Measurements from ENCODE around the gene ALK.

Gene ALK

DNA sequence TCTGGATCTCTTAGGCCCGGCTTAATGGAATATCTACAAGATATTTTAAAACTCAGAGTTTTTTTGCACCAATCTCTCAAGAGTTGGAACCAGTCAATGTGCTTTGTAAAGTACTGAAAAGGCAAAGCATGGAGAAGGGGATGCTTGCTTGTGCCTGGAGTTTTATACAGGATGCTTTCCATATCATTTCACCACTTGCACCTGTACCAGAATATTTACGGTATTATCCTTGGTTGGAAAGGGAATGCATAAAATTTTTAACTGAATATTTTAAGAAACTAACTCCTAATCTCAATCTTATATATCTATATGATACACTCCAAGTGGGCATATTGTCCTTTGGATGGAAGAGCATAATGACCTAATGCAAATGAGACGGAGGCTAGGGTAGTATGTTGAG lies 487.5 kb downstream of the ALK start:
- no peak for DNase-seq

DNA sequence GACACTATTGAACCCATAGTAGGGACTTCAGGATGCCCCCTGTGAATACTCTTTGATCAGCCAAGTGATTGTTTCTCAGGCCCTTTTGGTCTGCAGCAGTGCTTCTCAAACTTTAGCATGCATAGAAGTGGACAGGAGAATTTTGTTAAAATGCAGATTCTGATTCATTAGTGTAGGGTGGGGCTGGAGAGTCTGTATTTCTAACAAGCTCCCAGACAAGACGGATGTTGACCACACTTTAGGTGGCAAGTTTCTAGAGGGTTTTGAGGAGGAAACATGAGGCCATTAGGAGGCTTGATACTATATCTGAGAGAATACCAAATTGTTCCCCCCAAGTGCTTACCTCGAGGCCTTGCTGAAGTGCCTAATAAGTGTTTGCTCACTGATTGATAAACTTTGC lies 488.3 kb downstream of the ALK start:
- DNase-seq, result no peak

DNA sequence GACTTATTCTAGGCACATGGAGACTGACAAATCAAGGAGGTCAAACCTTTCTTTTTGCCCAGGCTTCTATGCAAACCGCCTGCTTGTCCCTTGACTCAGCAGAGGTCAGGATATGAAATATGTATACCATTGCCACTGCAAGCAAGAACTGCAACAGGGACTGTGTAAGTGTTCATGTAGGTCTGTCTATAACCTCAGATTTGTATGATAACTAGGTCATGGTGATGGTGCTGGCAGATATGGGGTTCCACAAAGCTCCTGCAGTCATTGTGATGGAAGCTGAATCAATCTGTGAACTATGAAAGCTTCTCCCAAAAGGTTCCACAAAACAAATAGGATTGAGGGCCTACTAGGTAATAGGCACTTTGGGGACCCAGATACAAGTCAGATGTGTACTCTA lies 489.9 kb downstream of the ALK start:
- DNase-seq, result no peak

DNA sequence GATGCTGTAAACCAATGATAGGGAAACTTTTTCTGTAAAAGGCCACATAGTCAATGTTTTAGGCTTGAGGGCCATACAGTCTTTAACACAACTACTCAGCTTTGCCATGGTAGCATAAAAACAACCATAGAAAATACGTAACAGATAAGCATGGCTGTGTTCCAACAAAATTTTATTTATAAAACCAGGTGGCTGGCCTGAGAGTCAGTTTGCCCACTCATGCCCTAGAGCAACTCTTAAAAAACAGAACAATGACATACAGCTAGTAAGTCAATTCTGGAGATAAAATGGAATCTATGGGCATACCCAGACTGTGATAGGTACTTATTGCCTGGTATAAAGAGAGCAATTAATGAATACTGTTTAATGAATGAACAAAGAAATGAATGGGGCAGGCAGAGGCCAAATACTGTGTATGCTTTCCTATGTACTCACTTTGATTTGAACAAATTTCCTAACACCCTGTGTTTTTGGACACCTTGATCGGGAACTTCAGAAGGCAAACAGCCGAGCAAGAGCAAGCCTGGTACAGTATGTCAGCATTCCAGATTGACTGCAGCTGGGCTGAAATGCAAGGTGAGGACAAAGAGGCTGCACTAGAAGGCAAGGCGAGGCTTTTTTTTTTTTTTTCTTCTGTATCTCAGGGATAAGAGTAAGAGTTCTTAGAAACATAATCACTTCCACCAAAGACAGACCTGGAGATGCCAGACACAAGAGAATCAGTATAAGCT lies 490.8 kb downstream of the ALK start:
- no peak for DNase-seq

DNA sequence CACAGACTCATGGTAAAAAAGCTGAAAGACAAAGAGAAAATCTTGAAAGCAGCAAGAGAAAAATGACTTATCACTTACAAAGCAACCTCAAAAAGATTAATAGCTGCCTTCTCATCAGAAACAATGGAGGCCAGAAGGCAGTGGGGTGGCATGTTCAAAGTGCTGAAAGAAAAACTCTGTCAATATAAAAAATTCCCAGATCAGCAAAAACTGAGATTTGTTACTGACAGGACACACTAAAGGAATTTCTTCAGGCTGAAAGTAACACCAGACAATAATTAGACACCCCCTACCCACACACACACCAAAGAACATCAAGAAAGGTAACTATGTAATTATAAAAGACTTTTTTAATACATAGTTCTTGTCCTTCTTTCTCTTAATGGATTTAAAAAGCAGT lies 495.0 kb downstream of the ALK start:
- no peak for DNase-seq

DNA sequence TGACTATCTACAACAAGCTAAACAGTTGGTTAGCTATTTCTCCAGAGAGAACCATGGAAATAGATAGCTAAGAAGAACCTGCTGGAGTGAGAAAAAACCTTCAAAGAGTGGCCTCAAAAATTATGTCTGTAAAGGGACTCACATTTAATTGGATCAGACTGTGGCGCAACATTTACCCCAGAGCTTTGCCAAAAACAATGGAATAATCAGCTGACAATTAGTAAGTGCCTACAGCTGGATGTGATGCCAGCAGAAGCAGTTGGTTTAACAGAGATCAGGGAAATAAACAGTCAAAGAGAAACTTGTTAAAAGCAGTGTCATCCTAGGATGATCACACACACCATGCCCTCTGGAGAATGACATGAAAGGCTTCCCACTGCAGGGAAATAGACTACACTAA lies 495.5 kb downstream of the ALK start:
- DNase-seq, result no peak

DNA sequence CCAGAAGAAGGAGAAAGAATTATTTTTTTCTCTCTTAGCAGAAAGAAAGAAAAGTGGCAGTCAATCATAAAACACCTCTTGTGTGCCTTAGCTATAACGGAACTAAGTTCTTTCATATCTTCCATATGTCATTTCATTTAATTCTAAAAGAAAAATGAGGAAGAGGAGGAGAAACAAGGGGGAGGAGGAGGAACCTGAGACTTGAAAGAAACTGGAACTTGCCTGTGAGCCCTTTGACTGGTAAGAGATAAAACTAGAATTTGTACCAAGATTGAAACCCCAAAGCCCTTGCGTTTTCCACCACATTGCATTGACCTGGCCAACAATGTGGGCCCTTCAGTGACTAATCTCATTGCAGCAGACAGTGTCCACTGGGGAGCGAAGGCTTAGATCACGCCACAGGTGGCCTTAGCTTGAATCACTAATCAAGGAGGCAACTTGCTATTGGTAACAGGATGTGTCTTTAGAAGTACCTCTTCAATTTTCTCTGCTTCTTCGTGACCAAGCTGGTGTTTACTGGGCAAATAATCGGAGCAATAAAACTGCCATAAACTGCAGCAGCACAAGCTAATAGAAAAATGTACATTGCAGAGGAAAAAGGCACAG lies 498.2 kb downstream of the ALK start:
- no peak for DNase-seq

DNA sequence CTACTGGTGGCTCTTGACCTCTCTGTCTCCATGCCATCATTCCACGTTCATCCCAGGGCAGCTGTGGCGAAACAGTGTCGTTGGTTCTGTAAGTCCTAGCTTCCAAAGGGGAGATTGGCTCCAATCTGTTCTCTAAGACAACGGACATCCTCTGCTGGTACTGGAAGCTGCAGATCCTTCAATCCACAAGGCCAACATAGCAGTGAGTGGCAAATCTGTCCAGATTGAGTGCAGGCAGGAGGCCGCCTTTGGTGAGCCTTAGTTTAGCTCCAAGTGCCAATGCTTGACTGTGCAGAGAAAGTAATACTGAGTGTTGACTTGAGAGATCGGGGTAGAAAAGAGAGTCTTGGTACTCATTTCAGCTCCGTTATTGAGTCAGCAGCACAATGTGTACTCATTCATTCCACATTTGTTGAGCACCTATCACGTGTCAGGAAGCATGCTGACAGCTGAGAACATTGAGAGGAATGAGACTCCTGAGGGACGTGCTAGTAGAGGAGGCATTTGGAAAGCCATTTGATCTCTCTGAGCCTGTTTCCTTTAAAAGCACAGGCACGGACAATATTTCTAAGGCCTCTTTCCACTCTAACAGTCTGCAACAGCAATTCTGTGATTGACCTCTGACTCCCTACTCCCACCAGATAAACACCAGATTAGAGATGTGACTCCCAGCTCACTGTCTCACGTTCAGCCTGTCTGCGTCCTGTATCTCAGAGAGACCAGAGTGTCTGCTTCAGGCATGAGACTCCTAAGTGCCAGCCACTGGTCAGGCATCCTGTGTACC lies 500.2 kb downstream of the ALK start:
- no peak for DNase-seq

DNA sequence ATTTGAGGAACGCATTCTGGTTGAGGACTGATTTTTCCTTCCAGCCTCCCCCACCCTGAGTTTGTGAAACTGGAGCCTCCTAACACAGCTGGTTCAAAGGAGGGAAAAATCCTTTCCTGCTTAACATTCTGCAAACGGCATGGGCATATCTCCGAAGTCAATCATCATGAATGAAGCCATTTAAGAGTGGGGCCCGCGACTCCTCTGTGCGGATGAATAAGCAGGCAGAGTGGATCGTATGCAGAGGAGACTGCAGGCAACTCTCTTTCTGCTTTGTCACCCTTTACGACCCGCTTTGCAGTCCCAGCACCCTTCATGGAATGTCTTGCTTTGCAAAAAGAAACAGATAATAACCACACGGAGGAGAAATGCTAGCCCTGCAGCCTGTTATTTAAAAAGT lies 500.9 kb downstream of the ALK start:
- no peak for DNase-seq

DNA sequence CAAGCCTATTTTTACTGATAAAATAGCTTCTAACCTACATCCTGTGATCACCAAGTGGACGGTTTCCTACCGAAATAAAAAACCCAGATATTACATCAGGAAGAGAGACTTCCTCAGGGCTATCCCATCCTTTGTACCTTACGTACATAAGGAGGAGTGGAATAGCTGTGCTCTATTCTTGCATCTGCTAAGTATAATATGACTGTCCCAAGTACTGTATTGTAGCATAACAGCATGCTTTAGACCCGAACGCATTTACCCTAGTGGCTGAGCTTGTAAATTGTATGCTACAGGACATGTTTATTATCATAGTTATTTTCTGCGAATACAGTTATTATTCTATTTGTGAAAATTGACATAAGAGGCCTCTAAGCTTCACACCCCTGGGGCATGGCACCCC lies 503.8 kb downstream of the ALK start:
- DNase-seq, result no peak

DNA sequence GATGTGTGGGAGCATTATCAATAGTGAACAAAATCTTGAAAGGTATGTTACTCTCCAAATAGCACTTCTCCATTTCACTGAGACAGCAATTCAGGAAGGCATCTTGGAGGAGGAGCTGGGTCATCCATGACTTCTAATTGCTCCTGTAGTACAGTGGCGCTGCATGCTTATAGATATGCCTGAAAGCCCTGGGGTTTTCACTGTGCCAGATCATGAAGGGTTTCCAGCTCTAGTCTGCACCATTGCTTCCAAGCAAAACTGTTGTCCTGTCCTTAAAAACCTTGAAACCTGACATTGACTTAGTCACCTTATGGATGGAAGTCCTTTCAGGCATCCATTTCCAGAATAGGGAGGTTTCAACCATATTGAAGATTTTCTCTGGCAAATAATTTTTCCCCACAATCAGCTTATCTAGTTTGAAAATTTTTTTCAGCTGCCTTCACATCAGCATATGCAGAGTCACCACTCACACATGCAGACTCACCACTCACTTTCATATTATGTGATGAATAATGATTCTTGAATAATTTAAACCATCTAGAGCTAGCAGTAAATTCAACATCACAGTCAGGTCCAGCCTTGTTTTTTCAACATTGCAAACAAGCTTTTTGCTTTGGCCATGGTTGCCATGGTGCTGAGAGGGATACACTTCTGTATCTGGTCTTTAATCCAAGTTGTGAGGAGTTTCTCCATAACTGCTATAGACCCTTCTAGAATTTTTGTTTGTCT lies 509.0 kb downstream of the ALK start:
- no peak for DNase-seq

DNA sequence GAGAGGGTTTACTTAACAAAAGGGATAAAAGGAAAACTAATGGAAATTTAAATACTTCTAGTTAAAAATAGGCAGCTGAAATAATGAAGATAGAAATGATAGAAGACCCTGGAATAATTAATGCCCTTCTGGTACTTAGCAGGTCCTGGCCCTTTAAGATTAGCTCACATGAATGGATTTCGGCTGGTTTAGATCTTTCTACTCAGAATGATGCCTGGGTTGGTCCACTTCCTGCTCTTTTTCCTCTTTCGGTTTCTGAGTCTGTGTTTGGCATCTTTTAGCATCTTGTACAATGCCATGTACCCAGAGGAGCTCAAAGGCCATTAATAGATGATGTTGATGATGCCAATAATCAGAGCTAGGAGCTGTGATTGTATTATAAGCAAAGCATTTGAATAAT lies 515.7 kb downstream of the ALK start:
- no peak for DNase-seq

DNA sequence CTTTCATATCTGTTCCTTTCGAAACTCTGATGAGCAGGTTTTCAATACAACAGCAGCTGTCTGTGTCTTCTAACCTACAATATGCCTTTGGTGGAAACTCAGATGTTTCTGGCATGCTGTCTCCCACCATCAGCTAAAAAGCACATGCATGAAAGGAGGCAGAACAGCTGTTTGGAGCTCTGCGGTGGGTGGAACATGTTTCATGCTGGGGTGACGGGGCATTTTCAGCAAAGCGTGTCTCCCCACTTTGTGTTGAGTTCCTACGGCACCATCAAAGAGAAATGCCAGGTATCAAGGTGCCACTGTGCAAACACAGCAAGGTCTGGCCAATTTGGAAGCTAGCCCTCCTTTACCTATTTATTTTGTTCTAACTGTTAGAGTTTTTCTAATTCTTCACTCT lies 516.1 kb downstream of the ALK start:
- no peak for DNase-seq

DNA sequence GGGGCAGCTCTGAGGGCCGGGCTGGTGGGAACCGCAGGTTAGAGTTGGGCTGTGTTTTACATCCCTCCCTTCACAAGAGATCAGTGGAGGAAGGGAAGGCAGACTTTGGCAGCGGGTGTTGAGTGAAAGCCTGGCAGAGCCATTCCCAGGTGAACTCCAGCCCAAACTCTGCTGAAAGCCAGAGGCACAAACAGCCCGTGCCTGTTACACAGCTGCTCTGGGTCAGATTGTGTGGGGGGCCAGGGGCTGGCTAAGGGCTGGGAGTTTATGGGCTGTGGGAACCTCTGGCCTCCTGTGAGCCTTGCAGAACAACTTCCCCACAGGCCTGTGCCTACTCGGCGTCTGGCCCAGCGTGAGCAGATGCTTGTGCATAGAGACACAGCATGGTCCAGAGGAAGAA lies 519.4 kb downstream of the ALK start:
- no peak for DNase-seq

DNA sequence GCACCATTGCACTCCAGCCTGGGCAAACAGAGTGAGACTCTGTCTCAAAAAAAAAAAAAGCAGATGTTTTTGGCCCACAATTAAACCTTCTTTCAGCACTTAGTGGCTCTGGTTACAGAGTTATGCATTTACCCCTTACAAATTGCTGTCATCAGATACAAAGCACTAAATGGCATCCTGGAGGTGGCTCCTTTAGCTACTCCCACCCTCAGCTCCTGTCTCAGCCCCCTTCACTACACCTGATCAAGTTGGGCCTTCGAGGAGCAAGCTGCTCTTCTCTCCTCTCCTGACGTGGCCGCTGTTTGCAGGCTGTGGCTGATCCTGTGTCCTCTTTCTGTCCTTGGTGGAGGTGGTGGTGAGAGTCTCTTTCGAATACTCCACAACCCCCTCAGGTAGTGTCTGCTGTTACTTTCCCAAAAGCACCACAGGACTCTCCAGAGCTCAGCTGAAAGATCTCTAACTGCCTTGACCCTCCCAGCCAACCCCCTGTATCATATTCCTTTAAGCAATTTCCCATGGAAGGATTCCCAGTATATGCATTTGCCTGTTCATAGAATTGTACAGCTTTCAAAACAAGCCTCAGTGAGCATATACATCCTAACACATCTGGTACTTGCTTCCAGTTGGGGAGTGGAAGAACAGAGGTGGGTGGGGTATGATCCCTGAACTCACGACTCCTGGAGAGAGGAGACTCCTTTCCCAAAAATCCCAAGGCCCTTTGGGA lies 520.3 kb downstream of the ALK start:
- no peak for DNase-seq

DNA sequence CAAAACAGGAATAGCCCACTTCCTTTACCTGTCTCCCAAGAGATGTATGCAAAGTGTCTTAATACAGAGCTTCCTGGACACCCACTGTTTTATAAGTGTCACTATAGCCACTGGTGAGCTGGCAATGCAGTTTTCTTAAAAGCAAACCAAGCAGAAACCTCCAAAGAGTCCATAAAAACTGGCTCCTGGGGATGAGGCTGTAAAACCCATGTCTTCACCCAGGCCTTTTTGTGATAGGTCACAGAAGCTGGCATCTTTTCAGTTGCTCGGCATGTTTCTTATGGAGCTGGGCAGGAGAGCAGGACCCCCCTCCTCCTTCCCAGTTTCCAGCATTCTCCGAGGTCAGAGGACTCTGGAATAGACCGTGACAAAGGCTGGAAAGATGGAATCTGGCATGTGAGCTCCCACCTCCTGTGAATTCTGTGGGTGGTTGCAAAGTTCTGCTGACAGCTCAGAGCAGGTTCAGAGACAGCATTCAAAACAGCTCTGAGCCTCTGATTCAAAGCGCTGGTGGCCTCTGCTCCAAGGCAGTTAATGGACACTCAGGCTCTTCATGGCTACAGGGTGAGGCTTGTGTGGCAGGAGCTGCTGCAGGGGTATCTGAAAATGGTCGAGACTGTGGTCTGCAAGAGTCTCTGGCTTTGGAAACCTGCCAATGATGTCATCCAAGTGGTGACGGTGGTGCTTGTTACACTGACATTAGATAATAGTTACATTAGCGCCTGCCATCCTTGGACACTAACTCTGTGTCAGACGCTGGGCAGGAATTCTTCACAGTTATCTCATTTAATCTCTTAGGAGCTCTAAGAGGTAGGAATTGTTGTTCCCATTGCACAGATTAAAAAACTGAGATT lies 522.8 kb downstream of the ALK start:
- DNase-seq, result no peak

DNA sequence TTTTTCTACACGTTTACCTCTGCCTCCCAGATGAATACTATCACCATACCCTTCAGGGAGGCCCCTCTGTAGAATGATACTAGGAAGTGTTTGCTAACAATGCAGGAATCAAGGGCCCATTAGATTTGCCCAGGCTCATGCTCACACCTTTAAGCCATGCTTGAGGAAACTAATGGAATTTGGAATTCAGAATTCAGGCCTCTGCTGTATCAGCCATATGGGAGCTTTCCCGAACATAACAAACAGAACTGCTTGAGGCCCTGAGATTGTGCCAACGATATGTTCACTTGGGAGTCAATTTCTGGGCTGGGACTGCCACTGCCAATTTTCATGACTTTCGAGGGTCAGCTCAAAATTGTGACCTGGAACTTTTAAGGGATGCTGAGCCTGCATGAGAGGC lies 523.7 kb downstream of the ALK start:
- no peak for DNase-seq

DNA sequence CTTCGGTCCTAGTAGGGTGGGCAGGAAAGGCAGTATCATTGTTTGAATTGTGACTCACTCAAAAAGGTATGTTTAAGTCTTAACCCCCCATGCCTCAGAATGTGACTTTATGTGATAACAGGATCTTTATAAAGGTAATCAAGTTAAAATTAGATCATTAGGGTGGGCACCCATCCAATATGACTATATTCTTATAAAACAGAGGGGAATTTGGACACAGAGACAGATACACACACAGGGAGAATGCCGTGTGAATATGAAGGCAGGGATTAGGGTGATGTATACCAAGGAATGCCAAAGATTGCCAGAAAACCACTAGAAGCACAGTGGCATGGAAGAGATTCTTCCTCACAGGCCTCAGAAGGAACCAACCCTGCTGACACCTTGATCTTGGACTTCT lies 524.3 kb downstream of the ALK start:
- DNase-seq, result no peak

DNA sequence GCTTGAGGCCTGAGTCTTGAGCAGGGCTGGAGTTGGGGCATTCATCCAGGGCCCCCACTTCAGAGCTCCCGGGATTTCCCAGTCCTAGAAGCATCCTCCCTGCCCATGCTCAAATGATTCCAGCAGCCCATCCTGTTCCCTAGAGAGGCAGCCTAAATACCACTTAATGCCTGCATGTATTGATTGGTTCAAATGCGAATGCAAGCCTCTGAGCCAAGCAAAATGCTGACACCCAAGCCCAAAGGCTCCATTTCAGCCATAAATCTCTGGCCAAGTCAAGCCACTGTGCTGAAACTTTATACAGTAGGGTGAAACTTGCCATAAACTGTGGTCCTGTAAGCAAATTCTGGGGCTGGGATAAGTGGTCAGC lies 526.4 kb downstream of the ALK start:
- DNase-seq, result no peak

DNA sequence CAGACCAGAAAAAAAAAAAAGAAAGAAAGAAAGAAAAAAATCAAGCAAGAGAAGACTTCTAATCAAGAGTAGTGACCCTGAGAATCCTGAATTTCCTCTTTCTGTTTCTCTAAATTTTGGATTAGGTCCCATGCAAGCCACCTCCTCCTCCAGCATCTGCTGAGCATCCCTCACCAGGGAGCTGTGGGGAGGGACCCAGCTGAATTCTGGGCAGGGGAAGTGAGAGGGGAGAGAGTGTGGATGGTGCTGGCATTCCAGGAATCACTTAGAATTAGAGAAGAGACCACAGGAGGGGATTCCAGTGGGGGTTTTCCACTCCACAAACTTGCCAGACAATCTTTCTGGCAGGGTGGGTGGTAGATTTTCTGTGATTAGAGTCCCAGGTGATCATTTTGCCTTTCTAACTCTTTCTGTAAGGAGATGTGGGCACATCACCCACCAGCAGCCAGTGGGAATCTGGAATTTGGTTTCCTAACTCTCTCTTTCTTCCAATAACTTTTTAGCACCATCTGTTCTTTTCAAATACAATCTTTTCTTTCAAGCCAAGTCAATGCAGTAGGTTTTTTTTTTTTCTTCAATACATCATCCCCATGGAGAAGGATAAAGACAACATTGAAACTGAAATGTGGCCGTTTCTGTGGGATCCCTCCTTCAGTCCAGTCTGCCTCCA lies 526.9 kb downstream of the ALK start:
- no peak for DNase-seq

DNA sequence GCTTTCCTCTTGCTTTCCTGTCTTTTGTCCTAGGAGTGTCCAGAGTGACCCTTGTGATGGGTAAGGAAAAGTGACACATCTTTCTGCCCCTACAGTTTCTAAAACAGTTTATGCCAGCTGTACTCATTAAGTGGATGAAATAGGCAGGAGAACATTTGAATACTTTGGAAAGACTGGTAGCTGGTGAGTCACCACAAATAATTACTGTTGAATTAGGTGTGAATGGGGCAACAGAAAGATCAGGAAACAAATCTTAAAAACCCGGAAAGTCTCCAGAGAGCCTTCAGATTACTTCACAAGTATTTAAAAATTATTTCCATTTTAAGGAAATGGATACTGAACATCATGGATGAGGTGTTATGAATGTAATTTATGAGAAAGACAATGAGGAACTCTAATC lies 527.7 kb downstream of the ALK start:
- no peak for DNase-seq

All from AML-193 (cell line).